Measurements from ENCODE around the gene SLC15A3. TPM values are rescaled to one million over a fixed set of nuclear protein-coding genes. Genes with fewer than 3 reads are reported as not detected.

The SLC15A3 gene
- total and polyA plus RNA-seq, 4 donors = 9.0 to 20.9 (median 16.3) TPM

GRCh38 chr11:60954421-60954820 is 2.4 kb upstream of the SLC15A3 start:
- no peaks in the 10 kb centered on the region for H3K9me3 ChIP-seq (ENCODE audit: control insufficient read depth in 4 of 4, low read length in 3 of 4)
- H3K4me1 ChIP-seq (ENCODE audit: control insufficient read depth in 4 of 4, insufficient read depth in 4 of 4, low read length in 3 of 4) = peaks cover 5 to 23% (median 14%) of the 10 kb centered on the region in 4 donors
- 82% methylated on average over 5 of the region's 5 CpGs for WGBS
- DNase-seq (ENCODE audit: low spot score) = no peak
- no peaks in the 10 kb centered on the region for H3K27me3 ChIP-seq (ENCODE audit: control insufficient read depth in 4 of 4, insufficient read depth in 4 of 4, low read length in 3 of 4)
- no peak overlapping the region for H3K9ac ChIP-seq (ENCODE audit: low read depth in 1 of 2, low read length in 2 of 2)
- no peak overlapping the region for H3K4me3 ChIP-seq (ENCODE audit: low read depth in 1 of 3, low read length in 3 of 3)
- H3K27ac ChIP-seq (ENCODE audit: low read depth in 1 of 2, low read length in 2 of 2) = no peak overlapping the region
- no peaks in the 10 kb centered on the region for H3K36me3 ChIP-seq (ENCODE audit: control insufficient read depth in 4 of 4, insufficient read depth in 3 of 4, low read depth in 1 of 4, low read length in 3 of 4)
- no peak for TF ChIP-seq EGR1 (IDR thresholded peaks at IDR 0.05; ENCODE audit: low read depth in 2 of 2)
- no peak for TF ChIP-seq HNF4G (IDR thresholded peaks at IDR 0.05)
- no peak for TF ChIP-seq MAX (IDR thresholded peaks at IDR 0.05)
- TF ChIP-seq RAD21 (IDR thresholded peaks at IDR 0.05) = no peak
- TF ChIP-seq NR2F2 (IDR thresholded peaks at IDR 0.05) = no peak
- TF ChIP-seq GABPA (IDR thresholded peaks at IDR 0.05 in 1 of 2, conservative IDR thresholded peaks at IDR 0.05 in 1 of 2) = no peak
- TF ChIP-seq SP1 (IDR thresholded peaks at IDR 0.05) = no peak

GRCh38 chr11:60953781-60954180 is 1.8 kb upstream of the SLC15A3 start:
- Histone ChIP-seq H3K9me3 (ENCODE audit: control insufficient read depth in 4 of 4, low read length in 3 of 4) (no peaks in the 10 kb centered on the region), H3K27ac (ENCODE audit: low read depth in 1 of 2, low read length in 2 of 2) (no peak overlapping the region), H3K36me3 (ENCODE audit: control insufficient read depth in 4 of 4, insufficient read depth in 3 of 4, low read depth in 1 of 4, low read length in 3 of 4) (no peaks in the 10 kb centered on the region), H3K9ac (ENCODE audit: low read depth in 1 of 2, low read length in 2 of 2) (no peak overlapping the region), H3K27me3 (ENCODE audit: control insufficient read depth in 4 of 4, insufficient read depth in 4 of 4, low read length in 3 of 4) (no peaks in the 10 kb centered on the region), H3K4me3 (ENCODE audit: low read depth in 1 of 3, low read length in 3 of 3) (no peak overlapping the region), H3K4me1 (ENCODE audit: control insufficient read depth in 4 of 4, insufficient read depth in 4 of 4, low read length in 3 of 4) (peaks cover 5 to 23% (median 14%) of the 10 kb centered on the region in 4 donors)
- TF ChIP-seq RXRA (IDR thresholded peaks at IDR 0.05) = no peak
- no peak for TF ChIP-seq NR2F2 (IDR thresholded peaks at IDR 0.05)
- TF ChIP-seq JUND (IDR thresholded peaks at IDR 0.05) = no peak
- TF ChIP-seq RAD21 (IDR thresholded peaks at IDR 0.05) = no peak
- TF ChIP-seq REST (IDR thresholded peaks at IDR 0.05) = no peak
- no peak for TF ChIP-seq ZBTB33 (IDR thresholded peaks at IDR 0.05)
- no peak for TF ChIP-seq SP1 (IDR thresholded peaks at IDR 0.05)
- no peak for TF ChIP-seq FOXA2 (IDR thresholded peaks at IDR 0.05)
- TF ChIP-seq CTCF (IDR thresholded peaks at IDR 0.05; ENCODE audit: low read depth, low read length, missing input control) = no peak
- no peak for TF ChIP-seq ATF3 (IDR thresholded peaks at IDR 0.05)
- TF ChIP-seq MAX (IDR thresholded peaks at IDR 0.05) = no peak
- TF ChIP-seq EGR1 (IDR thresholded peaks at IDR 0.05; ENCODE audit: low read depth in 2 of 2) = no peak
- TF ChIP-seq FOXA1 (IDR thresholded peaks at IDR 0.05) = no peak
- no peak for TF ChIP-seq HNF4A (conservative IDR thresholded peaks at IDR 0.05)
- TF ChIP-seq TAF1 (conservative IDR thresholded peaks at IDR 0.05) = no peak
- no peak for TF ChIP-seq YY1 (IDR thresholded peaks at IDR 0.05)
- TF ChIP-seq GABPA (IDR thresholded peaks at IDR 0.05 in 1 of 2, conservative IDR thresholded peaks at IDR 0.05 in 1 of 2) = no peak
- TF ChIP-seq HNF4G (IDR thresholded peaks at IDR 0.05) = no peak
- DNase-seq (ENCODE audit: low spot score) = no peak
- 72% methylated on average over 6 of the region's 6 CpGs for WGBS
